ENCODE measurements around the gene TCF7. TPM values are rescaled to one million over a fixed set of nuclear protein-coding genes. Genes with fewer than 3 reads are reported as not detected.

Gene TCF7
- total RNA-seq, 4 donors from 2014 or later = 0.94 to 1.4 (median 1.1) TPM

GRCh38 chr5:134178096-134178419, 63.6 kb downstream of the TCF7 start:
- H3K9me3 ChIP-seq = no peaks in the 10 kb centered on the region
- peaks cover 0 to 7% of the 10 kb centered on the region in 2 donors for H3K36me3 ChIP-seq
- no peaks in the 10 kb centered on the region for H3K27me3 ChIP-seq
- peaks cover 0 to 37% (median 16%) of the 10 kb centered on the region in 3 donors for H3K4me1 ChIP-seq
- ATAC-seq = no peak
- peak overlapping the region in 1 of 2 donors; percentile 98 for H3K4me3 ChIP-seq
- H3K27ac ChIP-seq = peak overlapping the region in 3 of 4 donors; percentile 100
- TF ChIP-seq CTCF (IDR thresholded peaks at IDR 0.05) = no peak
- no peak for TF ChIP-seq POLR2AphosphoS5 (IDR thresholded peaks at IDR 0.05)
- TF ChIP-seq EP300 (IDR thresholded peaks at IDR 0.05) = no peak
- no peak for TF ChIP-seq POLR2A (IDR thresholded peaks at IDR 0.05)
- 90% methylated on average over 2 of the region's 3 CpGs; no CpG with 5 or more reads in 1 of the 2 donors for WGBS, 2 donors (ENCODE audit: low coverage in 1 of 2)

- no peaks in the 10 kb centered on the region for H3K4me1 ChIP-seq
- H3K9me3 ChIP-seq = no peaks in the 10 kb centered on the region
- TF ChIP-seq POLR2AphosphoS5 (IDR thresholded peaks at IDR 0.05) = no peak
- ATAC-seq = no peak
- H3K27me3 ChIP-seq = no peaks in the 10 kb centered on the region
- no peaks in the 10 kb centered on the region for H3K36me3 ChIP-seq
- no peak overlapping the region for H3K27ac ChIP-seq
- no peak overlapping the region for H3K4me3 ChIP-seq
Observed at GRCh38 chr5:134183481-134183880, 69.0 kb downstream of the TCF7 start.

- Histone ChIP-seq H3K27ac (no peak overlapping the region), H3K4me3 (no peak overlapping the region), H3K36me3 (no peaks in the 10 kb centered on the region), H3K9me3 (no peaks in the 10 kb centered on the region), H3K27me3 (no peaks in the 10 kb centered on the region), H3K4me1 (no peaks in the 10 kb centered on the region)
- TF ChIP-seq EP300 (IDR thresholded peaks at IDR 0.05) (no peak), POLR2A (IDR thresholded peaks at IDR 0.05) (no peak), CTCF (IDR thresholded peaks at IDR 0.05) (peak in 3 of 4 experiments; percentile 79 to 86 (median 82)), POLR2AphosphoS5 (IDR thresholded peaks at IDR 0.05) (no peak)
- 50 to 75% methylated on average over 2 to 4 of the region's 11 CpGs for WGBS, 2 donors (ENCODE audit: low coverage in 1 of 2)
- peak; percentile 80 for ATAC-seq
Observed at GRCh38 chr5:134184155-134185135, 70.0 kb downstream of the TCF7 start.

- Histone ChIP-seq H3K36me3 (no peaks in the 10 kb centered on the region), H3K4me3 (no peak overlapping the region), H3K27me3 (no peaks in the 10 kb centered on the region), H3K9me3 (no peaks in the 10 kb centered on the region), H3K4me1 (no peaks in the 10 kb centered on the region), H3K27ac (no peak overlapping the region)
- TF ChIP-seq POLR2AphosphoS5 (IDR thresholded peaks at IDR 0.05) (no peak), CTCF (IDR thresholded peaks at IDR 0.05) (no peak), POLR2A (IDR thresholded peaks at IDR 0.05) (no peak), EP300 (IDR thresholded peaks at IDR 0.05) (no peak)
- 83 to 100% methylated on average over 1 of the region's 1 CpG for WGBS, 2 donors (ENCODE audit: low coverage in 1 of 2)
- no peak for ATAC-seq
Observed at GRCh38 chr5:134188092-134188491, 73.6 kb downstream of the TCF7 start.

GRCh38 chr5:134189031-134189430, 74.5 kb downstream of the TCF7 start:
- H3K36me3 ChIP-seq = no peaks in the 10 kb centered on the region
- H3K4me3 ChIP-seq = no peak overlapping the region
- WGBS, 2 donors (ENCODE audit: low coverage in 1 of 2) = 76 to 100% methylated on average over 1 to 2 of the region's 3 CpGs
- H3K27ac ChIP-seq = no peak overlapping the region
- no peaks in the 10 kb centered on the region for H3K9me3 ChIP-seq
- H3K4me1 ChIP-seq = no peaks in the 10 kb centered on the region
- no peak for TF ChIP-seq POLR2A (IDR thresholded peaks at IDR 0.05)
- TF ChIP-seq POLR2AphosphoS5 (IDR thresholded peaks at IDR 0.05) = no peak
- TF ChIP-seq EP300 (IDR thresholded peaks at IDR 0.05) = no peak
- H3K27me3 ChIP-seq = no peaks in the 10 kb centered on the region
- no peak for ATAC-seq

- no peak overlapping the region for H3K4me3 ChIP-seq
- no peaks in the 10 kb centered on the region for H3K9me3 ChIP-seq
- H3K27me3 ChIP-seq = no peaks in the 10 kb centered on the region
- WGBS, 2 donors (ENCODE audit: low coverage in 1 of 2) = 61 to 67% methylated on average over 5 of the region's 5 CpGs
- peaks cover 11 to 57% of the 10 kb centered on the region in 2 donors for H3K36me3 ChIP-seq
- no peak for TF ChIP-seq POLR2A (IDR thresholded peaks at IDR 0.05)
- no peak for TF ChIP-seq POLR2AphosphoS5 (IDR thresholded peaks at IDR 0.05)
- no peak for TF ChIP-seq CTCF (IDR thresholded peaks at IDR 0.05)
- no peak for TF ChIP-seq EP300 (IDR thresholded peaks at IDR 0.05)
- no peak for ATAC-seq
- H3K4me1 ChIP-seq = no peaks in the 10 kb centered on the region
- no peak overlapping the region for H3K27ac ChIP-seq
Observed at GRCh38 chr5:134195666-134196065, 81.2 kb downstream of the TCF7 start.
